ENCODE results near the gene C10orf120. TPM values are rescaled to one million over a fixed set of nuclear protein-coding genes. Genes with fewer than 3 reads are reported as not detected.

The C10orf120 gene
- total and polyA plus RNA-seq, 9 of the 15 experiments (the other 6 are each of a cell fraction or from before 2014, with no cell fraction given), result not detected

- TF ChIP-seq ZNF175 (CRISPR knock-in tag; IDR thresholded peaks at IDR 0.05; ENCODE audit: low read depth), result no peak
Measured at GRCh38 chr10:122659126-122659525, 40.5 kb downstream of the C10orf120 start (continued).

GRCh38 chr10:122658356-122659049, 41.1 kb downstream of the C10orf120 start:
- no peak for TF ChIP-seq THRAP3 (IDR thresholded peaks at IDR 0.05; ENCODE audit: borderline replicate concordance)
- TF ChIP-seq COPS2 (conservative IDR thresholded peaks at IDR 0.05), result no peak
- no peak for TF ChIP-seq DLX4 (CRISPR knock-in tag; IDR thresholded peaks at IDR 0.05)
- no peak for TF ChIP-seq E2F3 (CRISPR knock-in tag; IDR thresholded peaks at IDR 0.05)
- TF ChIP-seq BACH1 (tag; IDR thresholded peaks at IDR 0.05), result no peak
- TF ChIP-seq MAZ (CRISPR knock-in tag; conservative IDR thresholded peaks at IDR 0.05 in 1 of 2, IDR thresholded peaks at IDR 0.05 in 1 of 2), result no peak
- H3K27ac ChIP-seq (ENCODE audit: extremely low read depth, low read depth, low read length), result no peak overlapping the region
- H3K27me3 ChIP-seq (ENCODE audit: control insufficient read depth in 2 of 2, insufficient read depth in 2 of 2, low read length in 2 of 2), result no peaks in the 10 kb centered on the region; a peak in 2 of 5 replicates
- in situ Hi-C loops (cut with MboI), result no loop called here
- no peak for DNase-seq (ENCODE audit: extremely low read depth in 1 of 4, low spot score in 3 of 4)
- no peaks in the 10 kb centered on the region for H3K79me2 ChIP-seq (ENCODE audit: control insufficient read depth, insufficient read depth, low read length)
- POLR2A ChIA-PET, result no interaction called here
- WGBS (ENCODE audit: insufficient coverage, low coverage, missing lambda C conversion rate), result 4% methylated on average over 8 of the region's 8 CpGs
- H3K9me3 ChIP-seq (replicated peaks; ENCODE audit: control insufficient read depth, insufficient read depth, low read depth, low read length), result no peaks in the 10 kb centered on the region
- FAIRE-seq, result no peak
- no peaks in the 10 kb centered on the region for H3K9me1 ChIP-seq (ENCODE audit: control insufficient read depth, insufficient read depth, low read length)
- BruUV-seq (replicated peaks), result no TSS peak
- no peak overlapping the region for H3K9ac ChIP-seq (ENCODE audit: insufficient read depth in 1 of 2, low read depth in 2 of 2, low read length in 2 of 2)
- no peak for ATAC-seq
- CTCF ChIA-PET (ENCODE audit: low intra/inter-chr PET ratio), result interaction anchor here (0.6 to 0.8 kb wide), 2 partner anchors 93 to 901 kb away, joined by 3 read pairs; no protein-coding TSS in a partner anchor
- no peak overlapping the region for H3K4me3 ChIP-seq
- H3K4me1 ChIP-seq (replicated peaks in 1 of 2; ENCODE audit: control insufficient read depth in 2 of 2, insufficient read depth in 2 of 2, low read length in 2 of 2), result no peaks in the 10 kb centered on the region
- no peak overlapping the region for H3K4me2 ChIP-seq (ENCODE audit: insufficient read depth, low read length)
- no peaks in the 10 kb centered on the region for H3K36me3 ChIP-seq (ENCODE audit: control insufficient read depth, insufficient read depth, low read length)
- H4K20me1 ChIP-seq (replicated peaks; ENCODE audit: control insufficient read depth, insufficient read depth, low read length), result no peaks in the 10 kb centered on the region
- H2AFZ ChIP-seq (ENCODE audit: low read depth, low read length), result no peak overlapping the region
- intact Hi-C loops (cut with micrococcal nuclease), result no loop called here
